Panc1 (cell line): ENCODE data around the gene BST2. TPM values are rescaled to one million over a fixed set of nuclear protein-coding genes. Genes with fewer than 3 reads are reported as not detected.

ENCODE experiments used
- ATAC-seq: fragments of 200-7000 bp; cut with Tn5 transposase; 2 replicates; pipeline ENCODE4 v1.9.1; 2020; ENCODE audit warnings: mild to moderate bottlenecking, moderate library complexity
- BruUV-seq: library from RNA; stranded (reverse); fragments of 400-500 nt; replicated peaks from 2 replicates; lab custom pipeline; 2021; lab: Mats Ljungman, UMichigan
- CTCF ChIA-PET: fragments of 300-600 bp; sonication (Branson Sonifier 250); formaldehyde crosslinking; loops from one replicate; lab custom pipeline; 2022; ENCODE audit warnings: antibody characterized with exemption; lab: Charles Lee
- POLR2A ChIA-PET: fragments of 300-600 bp; sonication (Branson Sonifier 250); formaldehyde crosslinking; loops from one replicate; lab custom pipeline; 2022; ENCODE audit warnings: antibody characterized with exemption; lab: Charles Lee
- DNase-seq: peaks from one replicate; pipeline ENCODE4 v3.0.0-alpha.2; 2010; ENCODE audit warnings: low read depth, low spot score
- H3K27ac ChIP-seq: 2 replicates; pipeline ENCODE4 v1.5.1; 2011; ENCODE audit warnings: mild to moderate bottlenecking, low read length, inconsistent platforms
- H3K27me3 ChIP-seq: fragments of 200-500 bp; sonication (Bioruptor generic); 2 replicates; pipeline ENCODE4 v1.6.0; 2014; ENCODE audit warnings: low read length, inconsistent platforms; ENCODE audit not compliant: control insufficient read depth, insufficient read depth
- H3K36me3 ChIP-seq: fragments of 200-500 bp; sonication (Bioruptor generic); 2 replicates; pipeline ENCODE4 v1.5.1; 2014; ENCODE audit warnings: inconsistent platforms, mild to moderate bottlenecking, low read length, moderate library complexity; ENCODE audit not compliant: control insufficient read depth, insufficient read depth
- H3K4me1 ChIP-seq: 2 replicates; pipeline ENCODE4 v1.5.1; 2011; ENCODE audit warnings: inconsistent platforms, mild to moderate bottlenecking, low read length, moderate library complexity; ENCODE audit not compliant: control insufficient read depth, insufficient read depth
- H3K4me3 ChIP-seq, 2 experiments: 2 replicates each; pipeline ENCODE4 v1.5.1; 2011 to 2012; ENCODE audit warnings: low read depth in 2 of 2, low read length in 2 of 2, mild to moderate bottlenecking in 2 of 2, inconsistent platforms in 1 of 2, moderate library complexity in 1 of 2
- H3K9me3 ChIP-seq: fragments of 200-500 bp; sonication (Bioruptor generic); 2 replicates; pipeline ENCODE4 v1.5.1; 2014; ENCODE audit warnings: low read depth, mild to moderate bottlenecking, inconsistent platforms, low read length, moderate library complexity; ENCODE audit not compliant: control insufficient read depth, insufficient read depth
- POLR2AphosphoS5 ChIP-seq: IDR thresholded peaks from 2 replicates; pipeline ENCODE4 v1.6.1; 2012; ENCODE audit warnings: mild to moderate bottlenecking, low read depth, low read length, moderate library complexity
- SIN3A ChIP-seq: IDR thresholded peaks from 2 replicates; pipeline ENCODE4 v1.6.1; 2012; ENCODE audit warnings: low read depth, mild to moderate bottlenecking, low read length, moderate library complexity, borderline replicate concordance; ENCODE audit not compliant: insufficient read depth
- TCF7L2 ChIP-seq: IDR thresholded peaks from 2 replicates; pipeline ENCODE4 v1.6.1; 2011; ENCODE audit warnings: mild to moderate bottlenecking, low read depth, low read length, inconsistent platforms
- in situ Hi-C: cut with HindIII; loops from 2 replicates; pipeline ENCODE4 v1.10.0; 2016; ENCODE audit warnings: low sequenced_read_pairs, low pct_unique_long_range_greater_than_20kb
- intact Hi-C: fragments of 100-400 bp; cut with micrococcal nuclease; formaldehyde crosslinking; loops from one replicate; pipeline ENCODE4 v1.10.0; 2022; ENCODE audit not compliant: unreplicated experiment
- total RNA-seq: library from RNA; stranded (reverse); gene quantifications from one replicate; pipeline ENCODE4 v1.2.1, GENCODE V29; 2021; ENCODE audit not compliant: unreplicated experiment
- TF ChIP-seq, protein P1 (sequence below), 2 experiments: IDR thresholded peaks; 2 replicates each; pipeline ENCODE4 v1.6.1; 2011 to 2012; ENCODE audit warnings: low read depth in 2 of 2, control low read depth in 1 of 2, low read length in 1 of 2, mild to moderate bottlenecking in 1 of 2, moderate library complexity in 1 of 2; ENCODE audit not compliant: insufficient read depth in 1 of 2
- TF ChIP-seq, protein P2 (sequence below): fragments of 450-650 bp; IDR thresholded peaks from 2 replicates; pipeline ENCODE4 v1.5.1; 2017; ENCODE audit warnings: mild to moderate bottlenecking

BST2 gene
- total RNA-seq, 1 experiment from 2014 or later, result 11.8 TPM

DNA sequence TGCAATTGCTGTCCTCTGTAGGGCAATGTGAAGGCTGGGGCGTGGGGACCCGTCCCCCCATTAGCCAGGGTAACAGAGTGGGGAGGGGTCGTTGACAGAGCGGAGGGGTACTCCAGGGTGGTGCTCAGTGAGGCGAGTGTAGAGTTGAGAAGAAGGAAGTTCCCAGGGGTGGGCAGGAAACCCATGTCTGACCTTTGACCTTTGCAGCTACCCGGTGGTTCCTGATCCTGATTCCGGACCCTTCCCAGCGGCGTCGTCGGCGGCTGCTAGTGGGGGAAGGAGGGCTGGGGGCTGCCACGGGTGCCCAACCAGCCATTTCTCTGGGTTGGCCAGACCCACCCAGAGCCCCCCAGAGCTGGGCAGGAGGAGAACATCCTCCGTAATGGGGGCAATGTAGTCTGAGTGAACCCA is 26.2 kb downstream of the BST2 start:
- ChIA-PET CTCF (no interaction called here), POLR2A (no interaction called here)
- Histone ChIP-seq H3K9me3 (no peaks in the 10 kb centered on the region), H3K4me3 (no peak overlapping the region), H3K4me1 (peaks cover 4% of the 10 kb centered on the region; the same call in 1 of the 2 replicates), H3K27me3 (no peaks in the 10 kb centered on the region), H3K36me3 (no peaks in the 10 kb centered on the region), H3K27ac (no peak overlapping the region)
- no TSS peak for BruUV-seq
- intact Hi-C loops, result no loop called here
- ATAC-seq, result no peak
- in situ Hi-C loops, result no loop called here
- no peak for DNase-seq
- no peak for TF ChIP-seq POLR2AphosphoS5
- no peak for TF ChIP-seq TCF7L2
- TF ChIP-seq, protein P1, sequence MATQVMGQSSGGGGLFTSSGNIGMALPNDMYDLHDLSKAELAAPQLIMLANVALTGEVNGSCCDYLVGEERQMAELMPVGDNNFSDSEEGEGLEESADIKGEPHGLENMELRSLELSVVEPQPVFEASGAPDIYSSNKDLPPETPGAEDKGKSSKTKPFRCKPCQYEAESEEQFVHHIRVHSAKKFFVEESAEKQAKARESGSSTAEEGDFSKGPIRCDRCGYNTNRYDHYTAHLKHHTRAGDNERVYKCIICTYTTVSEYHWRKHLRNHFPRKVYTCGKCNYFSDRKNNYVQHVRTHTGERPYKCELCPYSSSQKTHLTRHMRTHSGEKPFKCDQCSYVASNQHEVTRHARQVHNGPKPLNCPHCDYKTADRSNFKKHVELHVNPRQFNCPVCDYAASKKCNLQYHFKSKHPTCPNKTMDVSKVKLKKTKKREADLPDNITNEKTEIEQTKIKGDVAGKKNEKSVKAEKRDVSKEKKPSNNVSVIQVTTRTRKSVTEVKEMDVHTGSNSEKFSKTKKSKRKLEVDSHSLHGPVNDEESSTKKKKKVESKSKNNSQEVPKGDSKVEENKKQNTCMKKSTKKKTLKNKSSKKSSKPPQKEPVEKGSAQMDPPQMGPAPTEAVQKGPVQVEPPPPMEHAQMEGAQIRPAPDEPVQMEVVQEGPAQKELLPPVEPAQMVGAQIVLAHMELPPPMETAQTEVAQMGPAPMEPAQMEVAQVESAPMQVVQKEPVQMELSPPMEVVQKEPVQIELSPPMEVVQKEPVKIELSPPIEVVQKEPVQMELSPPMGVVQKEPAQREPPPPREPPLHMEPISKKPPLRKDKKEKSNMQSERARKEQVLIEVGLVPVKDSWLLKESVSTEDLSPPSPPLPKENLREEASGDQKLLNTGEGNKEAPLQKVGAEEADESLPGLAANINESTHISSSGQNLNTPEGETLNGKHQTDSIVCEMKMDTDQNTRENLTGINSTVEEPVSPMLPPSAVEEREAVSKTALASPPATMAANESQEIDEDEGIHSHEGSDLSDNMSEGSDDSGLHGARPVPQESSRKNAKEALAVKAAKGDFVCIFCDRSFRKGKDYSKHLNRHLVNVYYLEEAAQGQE (IDR thresholded peaks at IDR 0.05; ENCODE audit: insufficient read depth in 1 of 2, low read depth in 2 of 2, low read length in 1 of 2), result no peak
- TF ChIP-seq, protein P2, sequence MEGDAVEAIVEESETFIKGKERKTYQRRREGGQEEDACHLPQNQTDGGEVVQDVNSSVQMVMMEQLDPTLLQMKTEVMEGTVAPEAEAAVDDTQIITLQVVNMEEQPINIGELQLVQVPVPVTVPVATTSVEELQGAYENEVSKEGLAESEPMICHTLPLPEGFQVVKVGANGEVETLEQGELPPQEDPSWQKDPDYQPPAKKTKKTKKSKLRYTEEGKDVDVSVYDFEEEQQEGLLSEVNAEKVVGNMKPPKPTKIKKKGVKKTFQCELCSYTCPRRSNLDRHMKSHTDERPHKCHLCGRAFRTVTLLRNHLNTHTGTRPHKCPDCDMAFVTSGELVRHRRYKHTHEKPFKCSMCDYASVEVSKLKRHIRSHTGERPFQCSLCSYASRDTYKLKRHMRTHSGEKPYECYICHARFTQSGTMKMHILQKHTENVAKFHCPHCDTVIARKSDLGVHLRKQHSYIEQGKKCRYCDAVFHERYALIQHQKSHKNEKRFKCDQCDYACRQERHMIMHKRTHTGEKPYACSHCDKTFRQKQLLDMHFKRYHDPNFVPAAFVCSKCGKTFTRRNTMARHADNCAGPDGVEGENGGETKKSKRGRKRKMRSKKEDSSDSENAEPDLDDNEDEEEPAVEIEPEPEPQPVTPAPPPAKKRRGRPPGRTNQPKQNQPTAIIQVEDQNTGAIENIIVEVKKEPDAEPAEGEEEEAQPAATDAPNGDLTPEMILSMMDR, result no peak
- TF ChIP-seq SIN3A, result no peak

DNA sequence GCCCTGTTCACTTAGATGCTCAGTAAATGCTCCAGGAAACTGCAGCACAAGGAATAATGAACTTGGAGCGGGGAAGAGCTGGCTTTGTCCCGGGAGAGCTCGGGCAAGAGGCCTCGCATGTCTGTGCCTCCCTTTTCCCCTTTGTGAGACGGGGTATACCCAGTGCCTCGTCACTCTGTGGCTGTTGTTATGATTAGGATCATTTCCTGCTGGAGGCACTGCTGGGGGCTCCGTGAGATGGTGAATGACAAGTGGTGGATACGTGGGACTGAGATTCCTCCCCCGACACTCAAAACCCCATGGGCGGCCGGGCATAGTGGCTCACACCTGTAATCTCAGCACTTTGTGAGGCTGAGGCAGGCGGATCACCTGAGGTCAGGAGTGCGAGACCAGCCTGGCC is 27.2 kb downstream of the BST2 start:
- BruUV-seq, result no TSS peak

More for the DNA sequence above, 27.2 kb downstream of the BST2 start:
- POLR2A ChIA-PET, result interaction anchor here (0.6 kb wide), 1 partner anchor 33 kb away, joined by 14 read pairs; no protein-coding TSS in a partner anchor
- TF ChIP-seq, protein P2, result no peak
- TF ChIP-seq POLR2AphosphoS5, result no peak
- no peak for TF ChIP-seq TCF7L2
- TF ChIP-seq SIN3A, result no peak
- TF ChIP-seq, protein P1 (IDR thresholded peaks at IDR 0.05; ENCODE audit: insufficient read depth in 1 of 2, low read depth in 2 of 2, low read length in 1 of 2), result no peak
- H3K9me3 ChIP-seq, result no peaks in the 10 kb centered on the region
- H3K27ac ChIP-seq, result no peak overlapping the region
- no peaks in the 10 kb centered on the region for H3K27me3 ChIP-seq
- ATAC-seq (no peak), DNase-seq (no peak)
- intact Hi-C loops (no loop called here), in situ Hi-C loops (no loop called here)
- no peak overlapping the region for H3K4me3 ChIP-seq
- H3K4me1 ChIP-seq, result peaks cover 4% of the 10 kb centered on the region; the same call in 1 of the 2 replicates
- CTCF ChIA-PET, result interaction anchor here (0.6 kb wide), 3 partner anchors 8 to 33 kb away, joined by 3 to 4 read pairs (median 3); no protein-coding TSS in a partner anchor
- H3K36me3 ChIP-seq, result no peaks in the 10 kb centered on the region
